Caki2 (cell line): ENCODE results near the gene RHOXF2B. TPM values are rescaled to one million over a fixed set of nuclear protein-coding genes. Genes with fewer than 3 reads are reported as not detected.
"Not testable (repeated sequence)": the region's sequence is repeated elsewhere in the genome, so short reads cannot be mapped to it uniquely, and the experiment has no call there.

ENCODE experiments used
- DNase-seq: peaks from one replicate; pipeline ENCODE4 v3.0.0-alpha.2; 2015; ENCODE audit warnings: low read depth
- in situ Hi-C: cut with HindIII; loops from 2 replicates; pipeline ENCODE4 v1.10.0; 2016; ENCODE audit warnings: low sequenced_read_pairs, low pct_unique_long_range_greater_than_20kb, mixed read lengths
- total RNA-seq: library from RNA; depleted of rRNA; stranded (reverse); fragments of >200 nt; shearing (Covaris generic); gene quantifications from 2 replicates; pipeline ENCODE4 v1.2.3, GENCODE V29; 2014; ENCODE audit warnings: low replicate concordance; rRNA removed

The RHOXF2B gene
- total RNA-seq, result not detected in 2 replicates

- in situ Hi-C loops, DNase-seq: not testable (repeated sequence)
Measured at GRCh38 chrX:120077590-120077989, at the start of gene RHOXF2B. Gene RHOXF2B, minus strand, starts transcription at chrX:120077690. Its CDS starts 138 bp downstream, at chrX:120077552.

GRCh38 chrX:120125444-120125843 lies 48.0 kb upstream of the RHOXF2B start:
- DNase-seq, result no peak
- in situ Hi-C loops, result no loop called here

- in situ Hi-C loops, result no loop called here
- no peak for DNase-seq
Measured at GRCh38 chrX:120120223-120120622, 42.7 kb upstream of the RHOXF2B start.

- in situ Hi-C loops, result no loop called here
Measured at GRCh38 chrX:120115438-120115963, 38.0 kb upstream of the RHOXF2B start, which contains the start of gene RHOXF1. Gene RHOXF1, minus strand, starts transcription at chrX:120115913. Its CDS starts 51 bp downstream, at chrX:120115862.

GRCh38 chrX:120111611-120112010 lies 34.1 kb upstream of the RHOXF2B start:
- no peak for DNase-seq
- in situ Hi-C loops, result no loop called here

More at GRCh38 chrX:120115438-120115963, 38.0 kb upstream of the RHOXF2B start, which contains the start of gene RHOXF1:
- DNase-seq, result no peak

- DNase-seq, result no peak
- in situ Hi-C loops, result no loop called here
Measured at GRCh38 chrX:120109378-120109777, 31.9 kb upstream of the RHOXF2B start.

GRCh38 chrX:120104707-120105106 lies 27.2 kb upstream of the RHOXF2B start:
- in situ Hi-C loops, DNase-seq: not testable (repeated sequence)

GRCh38 chrX:120101057-120101456 lies 23.6 kb upstream of the RHOXF2B start:
- in situ Hi-C loops, DNase-seq: not testable (repeated sequence)

GRCh38 chrX:120090208-120090607 lies 12.7 kb upstream of the RHOXF2B start:
- in situ Hi-C loops, result no loop called here
- DNase-seq, result no peak

GRCh38 chrX:120087289-120088017 lies 10.0 kb upstream of the RHOXF2B start:
- in situ Hi-C loops, result no loop called here
- DNase-seq, result no peak

GRCh38 chrX:120085553-120086185 lies 8.2 kb upstream of the RHOXF2B start:
- in situ Hi-C loops, DNase-seq: not testable (repeated sequence)

- in situ Hi-C loops, DNase-seq: not testable (repeated sequence)
Measured at GRCh38 chrX:120066169-120066568, 11.3 kb downstream of the RHOXF2B start.

- DNase-seq, in situ Hi-C loops: not testable (repeated sequence)
Measured at GRCh38 chrX:120042712-120043111, 34.8 kb downstream of the RHOXF2B start.

- in situ Hi-C loops, DNase-seq: not testable (repeated sequence)
Measured at GRCh38 chrX:120042247-120042646, 35.2 kb downstream of the RHOXF2B start.

- in situ Hi-C loops, DNase-seq: not testable (repeated sequence)
Measured at GRCh38 chrX:120040176-120040575, 37.3 kb downstream of the RHOXF2B start.

- in situ Hi-C loops, DNase-seq: not testable (repeated sequence)
Measured at GRCh38 chrX:120039087-120039733, 38.3 kb downstream of the RHOXF2B start.

- in situ Hi-C loops, result no loop called here
Measured at GRCh38 chrX:120036704-120037103, 40.8 kb downstream of the RHOXF2B start.

GRCh38 chrX:120035522-120036309 lies 41.8 kb downstream of the RHOXF2B start:
- in situ Hi-C loops, DNase-seq: not testable (repeated sequence)

More at GRCh38 chrX:120036704-120037103, 40.8 kb downstream of the RHOXF2B start:
- no peak for DNase-seq
